HEK293T (cell line): Measurements from ENCODE around the gene TMEM19.

ENCODE experiments used
- FOXA1 ChIP-seq: fragments of 450-650 bp; IDR thresholded peaks from 2 replicates; pipeline ENCODE4 v1.6.1; 2016; ENCODE audit warnings: mild to moderate bottlenecking
- SP1 ChIP-seq: fragments of 450-650 bp; IDR thresholded peaks from 2 replicates; pipeline ENCODE4 v1.6.1; 2017

- TF ChIP-seq FOXA1, result no peak
- TF ChIP-seq SP1, result no peak
These were observed 37.3 kb upstream of the TMEM19 start for GRCh38 chr12:71648537-71648936.
